GF-D8 (cell line): ENCODE measurements around the gene ANKRD11.
"Not testable (repeated sequence)": the region's sequence is repeated elsewhere in the genome, so short reads cannot be mapped to it uniquely, and the experiment has no call there.

Experiments
- DNase-seq: peaks from one replicate; lab custom pipeline; 2025; lab: John Stamatoyannopoulos, UW

The ANKRD11 gene

DNA sequence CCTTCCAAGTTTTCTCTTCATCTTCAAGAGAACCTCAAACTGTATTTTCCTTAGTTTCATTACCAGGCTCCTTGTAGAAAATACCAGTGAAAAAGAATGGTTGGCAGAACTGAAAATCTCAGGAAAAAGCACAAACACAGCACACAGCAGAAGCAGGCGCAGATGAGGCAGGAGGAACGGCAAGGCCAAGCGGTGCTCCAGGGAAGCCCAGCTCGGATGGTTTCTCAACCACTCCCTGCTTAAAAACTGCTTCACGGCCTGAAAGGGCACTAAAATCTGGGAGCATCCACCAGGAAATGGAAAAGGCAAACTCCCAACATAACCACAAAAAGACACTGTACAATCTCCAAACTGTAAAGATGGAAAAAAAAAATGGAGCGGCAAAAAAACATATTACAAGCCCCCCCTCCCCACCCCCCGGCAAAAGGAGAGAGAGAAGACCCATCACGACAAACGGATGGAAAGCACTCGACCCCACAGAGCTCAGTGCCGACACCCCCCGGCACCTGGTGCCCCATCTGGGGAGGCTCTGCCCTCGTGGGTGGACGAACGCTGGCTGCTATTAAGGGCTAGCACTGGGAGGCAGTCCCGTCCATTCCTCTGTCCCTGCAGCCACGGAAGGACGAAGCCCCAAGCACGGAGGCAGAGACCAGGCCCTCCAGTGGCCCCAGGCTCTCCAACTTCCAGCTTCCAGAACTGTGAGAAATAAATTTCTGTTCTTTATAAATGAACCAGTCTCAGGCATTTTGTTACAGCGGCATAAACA lies 145.3 kb downstream of the ANKRD11 start:
- no peak for DNase-seq

DNA sequence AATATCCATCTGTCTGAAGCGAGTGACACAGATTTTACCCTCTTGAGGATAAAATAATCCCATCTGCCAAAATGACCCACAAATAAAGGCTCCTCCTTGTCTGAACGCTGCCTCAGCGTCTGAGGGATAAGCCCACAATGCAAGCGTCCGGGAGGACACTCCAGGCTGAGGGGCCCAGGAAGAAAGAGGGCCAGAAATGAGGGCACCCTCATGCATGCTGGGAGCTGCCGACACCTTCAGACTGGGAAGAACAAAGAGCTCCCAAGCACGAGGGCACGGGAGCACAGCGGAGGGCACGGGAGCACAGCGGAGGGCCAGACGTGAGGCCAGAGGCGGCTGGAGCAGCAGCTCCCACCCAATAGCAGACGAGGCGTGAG lies 145.9 kb downstream of the ANKRD11 start:
- DNase-seq: no peak

DNA sequence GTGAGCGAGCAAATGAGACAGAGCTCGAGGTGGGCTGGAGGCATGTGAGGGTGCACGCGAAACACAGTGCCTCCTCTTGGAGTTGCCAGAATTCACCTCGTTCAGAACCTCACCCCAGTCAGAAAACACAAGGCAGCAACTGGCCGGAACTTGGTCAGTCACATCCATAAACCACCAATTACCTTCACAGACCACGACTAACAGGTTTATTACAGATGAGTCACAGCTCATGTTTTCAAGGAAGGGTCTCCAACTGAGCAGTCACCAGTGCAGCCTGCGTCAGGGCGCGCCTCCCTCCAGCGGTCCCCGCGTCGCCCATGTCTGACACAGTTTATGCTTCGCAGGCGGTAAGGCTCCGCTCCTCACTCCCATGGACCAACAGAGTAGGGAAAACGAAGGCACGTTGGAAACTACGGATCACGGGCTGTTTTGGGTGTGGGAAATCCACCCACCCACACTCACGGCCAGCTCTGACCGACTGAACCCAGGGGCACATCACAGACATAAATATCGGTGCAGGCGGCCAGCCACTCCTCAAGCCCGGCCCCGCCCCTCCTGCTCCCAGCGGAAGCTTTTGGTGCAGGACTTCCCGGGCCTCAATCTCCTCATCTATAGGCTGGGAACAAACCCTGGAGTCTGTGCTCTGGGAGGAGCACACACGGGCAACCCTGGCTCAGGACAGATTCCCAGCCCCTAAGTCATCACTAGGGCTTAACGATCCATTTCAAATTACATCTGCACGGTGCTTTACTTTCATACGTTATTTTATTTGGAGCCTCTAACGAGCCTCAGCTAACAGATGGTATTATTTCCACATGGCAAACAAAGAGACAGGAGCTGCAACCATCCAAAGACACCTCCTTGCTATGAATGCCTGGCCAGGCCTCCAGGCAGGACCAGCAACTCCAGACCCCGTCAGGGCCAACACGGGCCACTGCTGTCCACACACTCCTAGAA lies 146.6 kb downstream of the ANKRD11 start:
- no peak for DNase-seq

DNA sequence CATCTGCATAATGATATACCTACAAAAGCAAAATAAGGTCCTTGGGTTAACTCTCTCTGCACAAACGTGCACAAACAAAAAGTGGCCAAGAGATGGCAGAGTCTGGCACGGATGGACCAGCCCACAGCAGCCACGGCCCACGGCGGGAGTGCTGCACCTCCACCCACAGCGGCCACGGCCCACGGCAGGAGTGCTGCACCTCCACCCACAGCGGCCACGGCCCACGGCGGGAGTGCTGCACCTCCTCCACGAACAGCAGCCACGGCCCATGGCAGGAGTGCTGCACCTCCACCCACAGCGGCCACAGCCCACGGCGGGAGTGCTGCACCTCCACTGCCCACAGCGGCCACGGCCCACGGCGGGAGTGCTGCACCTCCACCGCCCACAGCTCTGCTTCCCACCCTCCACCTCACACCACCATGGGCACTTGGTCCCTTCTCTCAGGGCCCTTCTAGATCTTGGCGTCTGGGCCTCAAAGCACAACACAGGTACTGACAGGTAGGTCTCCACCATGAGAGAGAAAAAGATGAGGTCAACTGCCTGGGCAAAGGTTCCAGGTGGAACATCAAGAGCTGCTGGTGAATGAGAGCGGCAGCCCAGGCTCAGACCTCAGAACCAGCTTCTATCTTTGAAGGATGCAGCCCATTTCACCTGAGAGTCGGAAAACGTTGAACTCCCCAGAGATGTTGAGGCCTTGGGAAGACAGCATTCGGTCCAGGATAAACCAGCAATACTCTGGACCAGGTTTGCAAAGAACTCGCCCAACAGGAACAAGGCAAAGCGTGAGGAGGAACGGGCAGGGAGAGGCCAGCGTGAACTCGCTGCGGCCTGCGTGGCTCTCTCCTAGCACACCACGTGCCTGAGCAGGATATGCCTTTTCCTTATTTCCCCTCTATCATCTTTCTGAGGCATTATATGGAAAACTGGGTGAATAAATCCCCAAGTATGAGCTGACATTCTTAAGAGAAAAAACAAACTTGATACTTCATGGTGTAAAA lies 148.4 kb downstream of the ANKRD11 start:
- DNase-seq: no peak

DNA sequence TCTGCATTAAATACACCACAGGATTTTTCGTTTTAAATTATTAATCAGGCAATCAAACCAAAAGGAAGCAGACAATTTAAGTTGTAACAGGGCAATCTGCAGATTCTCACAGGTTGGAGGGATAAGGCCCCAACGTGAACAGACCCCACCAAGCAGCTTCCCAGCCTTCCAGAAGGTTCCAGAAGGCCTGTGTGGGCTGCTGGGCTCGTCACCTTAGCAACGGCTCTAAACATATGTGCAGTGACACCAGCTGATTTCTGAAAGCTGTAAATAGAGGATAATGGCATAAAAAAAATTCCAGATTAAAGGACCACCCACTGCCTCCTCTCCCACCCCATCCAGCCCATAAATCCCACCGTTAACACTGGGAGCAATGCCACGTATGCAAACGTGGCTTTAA lies 149.1 kb downstream of the ANKRD11 start:
- no peak for DNase-seq

DNA sequence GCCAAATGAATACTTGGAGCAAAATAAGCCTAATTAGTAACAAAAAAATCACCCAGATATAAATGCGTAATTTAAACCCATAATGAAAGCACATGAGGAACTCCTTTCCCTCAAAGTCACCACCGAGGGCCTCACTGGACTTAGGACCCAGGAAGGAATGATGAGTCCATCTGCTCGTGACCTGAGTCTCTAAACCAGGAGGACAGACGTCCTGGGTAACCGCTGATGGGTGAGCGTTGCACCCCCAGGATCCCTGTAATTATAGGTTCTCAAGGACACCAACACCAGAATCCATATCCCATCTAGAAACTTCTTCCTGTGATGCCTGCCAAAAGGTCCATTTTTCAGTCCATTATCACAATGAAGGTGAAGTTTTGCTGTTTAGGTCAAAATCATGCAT lies 151.5 kb downstream of the ANKRD11 start:
- DNase-seq: no peak

DNA sequence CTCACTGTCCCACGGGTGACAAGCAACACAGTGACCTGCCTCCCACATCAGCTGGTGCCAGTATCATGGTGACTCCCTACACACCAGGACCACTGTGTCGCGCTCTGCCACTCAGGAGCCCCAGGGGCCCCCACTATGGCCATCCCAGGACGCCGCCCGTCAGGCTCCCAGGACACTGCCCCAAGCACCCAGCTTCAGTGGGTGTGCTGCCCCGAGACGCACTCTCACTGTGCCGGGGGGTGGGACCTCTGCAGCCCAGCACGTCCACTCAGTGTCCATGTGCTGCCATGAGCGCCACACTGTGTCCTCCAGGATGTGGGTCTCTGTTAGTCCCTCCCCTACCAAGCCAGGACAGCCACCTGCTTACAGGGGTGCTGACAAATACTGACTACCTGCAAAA lies 152.4 kb downstream of the ANKRD11 start:
- DNase-seq: no peak

- DNase-seq: no peak
These were observed 154.4 kb downstream of the ANKRD11 start for GRCh38 chr16:89335803-89336485.

DNA sequence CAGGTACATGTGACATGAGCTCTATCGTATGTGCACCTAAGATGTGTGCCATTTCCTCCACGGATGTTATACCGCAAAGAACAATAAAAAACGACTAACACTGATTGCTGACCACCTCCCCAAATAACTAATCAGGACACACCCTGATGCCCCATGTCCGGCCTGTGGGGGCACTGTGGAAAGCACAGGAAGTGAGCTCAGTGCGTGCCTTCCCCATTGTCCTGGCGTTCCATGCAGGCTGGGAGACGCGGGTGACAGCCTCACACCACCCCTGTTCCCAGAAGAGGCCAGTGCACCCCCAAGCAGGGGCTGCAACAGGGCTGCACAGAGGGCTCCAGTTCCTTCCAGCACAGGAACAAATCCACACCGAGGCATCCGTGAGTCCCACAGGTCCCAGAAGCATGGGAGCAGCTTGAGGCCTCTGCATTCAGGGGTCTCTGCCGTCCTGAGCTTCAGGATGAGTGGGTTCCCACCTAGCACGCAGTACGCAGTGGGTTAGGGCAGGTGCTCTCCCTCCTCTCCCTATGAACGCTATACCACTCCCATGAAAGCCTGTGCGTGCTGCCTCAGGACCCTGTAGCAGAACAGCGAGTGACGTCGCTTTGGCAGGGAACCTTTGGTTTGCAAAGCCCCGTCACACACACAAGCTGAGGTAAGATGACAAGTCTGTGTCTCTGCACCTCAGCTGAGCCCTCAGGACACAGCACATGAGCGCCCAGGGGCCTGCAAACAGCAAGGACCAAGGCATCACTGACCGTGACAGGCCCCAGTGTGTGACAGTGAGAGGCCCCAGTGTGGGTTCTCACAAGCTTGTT lies 155.2 kb downstream of the ANKRD11 start:
- no peak for DNase-seq

DNA sequence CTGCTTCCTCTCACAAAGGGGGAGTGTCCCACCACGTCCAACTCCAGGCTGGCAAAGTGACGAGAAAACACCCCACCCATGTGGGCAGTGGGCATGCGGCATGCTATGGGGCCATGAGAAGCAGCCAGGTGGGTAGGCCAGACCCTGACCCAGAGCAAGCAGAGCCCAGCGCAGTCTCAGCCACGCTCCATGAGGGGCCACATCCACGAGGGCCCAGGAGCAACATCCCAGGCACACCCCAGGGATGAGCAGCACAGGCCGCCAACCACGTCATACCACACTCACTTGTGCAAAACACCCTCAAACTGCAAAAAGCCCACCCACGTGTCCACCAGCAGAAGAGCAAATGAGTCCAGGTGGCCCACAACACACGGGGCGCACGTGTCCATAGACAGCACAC lies 155.9 kb downstream of the ANKRD11 start:
- no peak for DNase-seq

- no peak for DNase-seq
These were observed 156.3 kb downstream of the ANKRD11 start for GRCh38 chr16:89334050-89334449.

DNA sequence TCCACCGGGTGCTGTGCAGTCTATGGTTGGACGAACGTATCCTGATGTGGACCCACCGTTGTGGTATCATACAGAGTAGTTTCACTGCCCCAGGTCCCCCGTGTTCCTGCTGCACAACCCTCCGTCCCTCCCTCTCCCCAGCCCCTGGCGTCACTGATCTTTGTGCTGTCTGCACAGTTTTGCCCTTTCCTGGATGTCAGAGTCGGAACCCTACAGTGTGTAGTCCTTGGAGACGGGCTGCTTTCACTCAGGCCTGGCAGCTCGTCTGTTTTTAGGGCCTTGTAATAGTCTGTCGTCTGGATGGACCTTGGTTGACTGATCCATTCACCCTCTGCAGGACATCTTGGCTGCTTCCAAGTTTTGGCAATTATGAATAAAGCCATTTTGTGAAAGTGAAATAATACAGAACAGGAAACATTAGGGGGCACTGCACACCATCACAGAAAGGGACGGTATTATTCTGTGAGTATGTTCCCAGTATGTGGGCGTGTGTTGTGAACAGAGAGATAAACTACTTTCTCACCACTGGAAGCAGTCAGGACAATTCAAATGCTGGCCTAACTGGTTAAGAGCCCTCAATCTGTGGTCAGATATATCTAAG lies 156.9 kb downstream of the ANKRD11 start:
- DNase-seq: peak; percentile 43

- no peak for DNase-seq
These were observed 157.5 kb downstream of the ANKRD11 start for GRCh38 chr16:89332902-89333245.

DNA sequence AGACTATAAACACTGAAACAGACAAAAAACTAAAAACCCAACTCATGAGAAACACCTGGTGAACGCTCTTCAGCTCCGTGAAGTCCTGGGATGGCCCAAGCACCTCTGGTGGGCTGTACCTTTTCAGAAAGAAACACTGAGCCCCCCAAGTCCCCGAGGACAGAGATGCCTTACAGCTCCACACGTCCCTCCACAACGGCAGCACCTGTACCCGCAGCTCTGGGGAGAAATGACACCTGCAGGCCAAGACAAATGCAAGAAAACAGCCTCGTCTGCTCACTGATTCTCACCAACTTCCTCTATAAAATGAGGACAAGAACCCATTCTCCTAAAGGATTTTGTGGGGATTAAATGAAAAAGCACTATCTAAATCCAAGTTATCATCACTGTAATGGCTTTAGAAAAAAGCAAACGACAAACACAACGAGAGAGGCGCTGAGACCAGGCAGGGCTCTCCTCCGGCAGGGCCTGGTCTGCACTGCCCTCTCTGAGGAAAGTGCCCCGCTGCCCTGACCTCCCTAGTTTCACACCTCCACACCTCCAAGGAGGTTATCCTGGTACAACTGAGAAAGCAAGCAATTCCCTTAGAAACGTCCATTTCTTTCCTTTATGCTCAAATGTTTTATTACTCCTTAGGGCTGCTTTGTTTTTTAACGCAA lies 158.0 kb downstream of the ANKRD11 start:
- no peak for DNase-seq

- no peak for DNase-seq
These were observed 158.8 kb downstream of the ANKRD11 start for GRCh38 chr16:89331371-89332109.

DNA sequence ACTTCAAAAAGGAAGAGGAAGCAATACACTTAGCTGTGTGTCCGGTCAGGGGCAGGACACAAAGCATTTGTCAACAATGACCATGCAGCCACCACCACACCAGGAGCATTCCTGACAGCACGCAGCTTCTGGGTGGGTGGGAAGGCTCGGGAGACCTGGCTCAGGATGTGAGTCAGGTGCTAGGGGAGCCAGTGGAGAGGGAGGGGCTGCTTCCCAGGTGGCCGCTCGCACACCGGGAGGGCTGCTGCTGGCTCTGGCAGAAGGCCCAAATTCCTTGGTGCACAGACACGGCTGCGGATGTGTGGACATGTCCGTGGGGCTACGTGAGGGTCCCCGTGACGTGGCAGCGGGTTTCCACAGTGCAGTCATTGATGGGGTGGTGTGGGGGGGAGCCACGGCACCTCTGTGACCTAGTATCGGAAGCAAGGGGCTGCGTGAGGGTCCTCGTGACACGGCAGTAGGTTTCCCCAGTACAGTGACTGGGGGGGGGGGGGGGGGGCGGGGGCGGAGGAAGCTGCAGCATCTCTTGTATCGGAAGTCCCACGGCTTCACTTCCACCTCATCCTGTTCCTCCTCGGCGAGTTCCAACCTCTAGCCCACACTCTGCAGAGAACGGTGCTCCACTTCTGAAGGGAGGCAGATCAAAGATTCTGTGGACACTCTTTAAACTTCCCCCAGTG lies 160.0 kb downstream of the ANKRD11 start:
- DNase-seq: no peak

DNA sequence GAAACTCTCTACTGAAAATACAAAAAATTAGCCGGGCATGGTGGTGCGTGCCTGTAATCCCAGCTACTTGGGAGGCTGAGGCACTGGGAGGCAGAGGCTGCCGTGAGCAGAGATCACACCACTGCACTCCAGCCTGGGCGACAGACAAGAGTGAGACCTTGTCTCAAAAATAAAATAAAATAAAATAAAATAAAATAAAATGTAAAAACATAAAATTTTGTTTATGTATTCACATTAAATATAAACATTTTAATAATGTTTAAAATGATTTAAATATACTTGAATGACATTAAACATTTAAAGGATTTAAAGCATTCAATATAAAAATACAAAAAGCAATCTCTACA lies 160.6 kb downstream of the ANKRD11 start:
- not testable (repeated sequence) for DNase-seq
